PC-9 (cell line): Measurements from ENCODE around the gene OPHN1.

Source experiments
- EZH2 ChIP-seq: fragments of 200-600 bp; sonication (generic); IDR thresholded peaks from 2 replicates; pipeline ENCODE4 v1.8.0; 2017; ENCODE audit warnings: antibody characterized with exemption, low read depth
- TF ChIP-seq, protein P1 (sequence below): fragments of 200-600 bp; sonication (generic); conservative IDR thresholded peaks from 2 replicates; pipeline ENCODE4 v1.6.1; 2017; ENCODE audit warnings: mixed run types, antibody characterized with exemption, mild to moderate bottlenecking, moderate library complexity

DNA sequence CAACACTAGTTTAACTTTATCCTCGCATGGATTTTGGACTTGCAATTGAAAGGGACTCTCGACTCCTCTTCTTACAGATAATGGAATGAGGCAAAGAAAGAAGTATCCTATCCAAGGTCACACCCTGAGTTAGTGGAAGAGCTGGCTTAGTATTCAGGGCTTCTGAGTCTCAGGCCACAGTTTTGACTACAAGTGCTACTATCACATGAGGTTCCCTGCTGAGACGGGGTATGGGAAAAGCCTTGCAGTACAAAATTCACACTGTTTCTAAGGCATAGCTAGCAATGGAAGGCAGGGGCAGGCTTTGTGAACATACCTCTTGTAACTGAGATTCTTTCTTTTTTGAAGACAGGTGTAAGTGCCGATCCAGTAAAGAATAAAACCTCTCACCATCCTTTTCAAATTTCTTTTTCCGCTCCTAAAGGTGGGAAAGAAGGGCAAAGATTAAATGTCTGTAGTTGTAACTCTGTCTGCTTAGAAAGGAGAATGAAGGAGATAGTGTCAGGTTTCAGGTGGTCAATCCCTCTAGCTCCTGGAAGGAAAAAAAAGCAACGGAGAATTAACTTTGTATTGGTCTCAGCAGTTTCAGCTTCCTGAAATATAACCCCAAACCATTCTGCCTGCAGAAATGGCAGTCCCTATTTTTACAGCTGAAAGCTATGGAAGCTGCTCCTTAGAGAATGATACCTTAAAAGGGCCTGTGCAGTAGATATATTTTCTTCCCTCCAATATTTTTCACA lies 199.0 kb downstream of the OPHN1 start:
- no peak for TF ChIP-seq EZH2
- TF ChIP-seq, protein P1, sequence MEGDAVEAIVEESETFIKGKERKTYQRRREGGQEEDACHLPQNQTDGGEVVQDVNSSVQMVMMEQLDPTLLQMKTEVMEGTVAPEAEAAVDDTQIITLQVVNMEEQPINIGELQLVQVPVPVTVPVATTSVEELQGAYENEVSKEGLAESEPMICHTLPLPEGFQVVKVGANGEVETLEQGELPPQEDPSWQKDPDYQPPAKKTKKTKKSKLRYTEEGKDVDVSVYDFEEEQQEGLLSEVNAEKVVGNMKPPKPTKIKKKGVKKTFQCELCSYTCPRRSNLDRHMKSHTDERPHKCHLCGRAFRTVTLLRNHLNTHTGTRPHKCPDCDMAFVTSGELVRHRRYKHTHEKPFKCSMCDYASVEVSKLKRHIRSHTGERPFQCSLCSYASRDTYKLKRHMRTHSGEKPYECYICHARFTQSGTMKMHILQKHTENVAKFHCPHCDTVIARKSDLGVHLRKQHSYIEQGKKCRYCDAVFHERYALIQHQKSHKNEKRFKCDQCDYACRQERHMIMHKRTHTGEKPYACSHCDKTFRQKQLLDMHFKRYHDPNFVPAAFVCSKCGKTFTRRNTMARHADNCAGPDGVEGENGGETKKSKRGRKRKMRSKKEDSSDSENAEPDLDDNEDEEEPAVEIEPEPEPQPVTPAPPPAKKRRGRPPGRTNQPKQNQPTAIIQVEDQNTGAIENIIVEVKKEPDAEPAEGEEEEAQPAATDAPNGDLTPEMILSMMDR, result no peak
